PC-9 (cell line): Measurements from ENCODE around the gene MBNL1.

Experiments
- CTCF ChIP-seq: fragments of 200-600 bp; sonication (generic); conservative IDR thresholded peaks from 2 replicates; pipeline ENCODE4 v1.6.1; 2017; ENCODE audit warnings: mixed run types, antibody characterized with exemption, mild to moderate bottlenecking, moderate library complexity
- EZH2 ChIP-seq: fragments of 200-600 bp; sonication (generic); IDR thresholded peaks from 2 replicates; pipeline ENCODE4 v1.8.0; 2017; ENCODE audit warnings: antibody characterized with exemption, low read depth

GRCh38 chr3:152263711-152264110 is 5.0 kb upstream of the MBNL1 start:
- TF ChIP-seq CTCF (no peak), EZH2 (no peak)
